NCI-H1092 (cell line): ENCODE measurements around the gene RHEB.

ENCODE experiments used
- DNase-seq: peaks from one replicate; lab custom pipeline; 2025; lab: John Stamatoyannopoulos, UW

The RHEB gene

GRCh38 chr7:151503902-151504714, 15.6 kb downstream of the RHEB start:
- no peak for DNase-seq

- no peak for DNase-seq
Measured at GRCh38 chr7:151501676-151502075, 18.0 kb downstream of the RHEB start.

- DNase-seq, result no peak
Measured at GRCh38 chr7:151498495-151498894, 21.2 kb downstream of the RHEB start.

- no peak for DNase-seq
Measured at GRCh38 chr7:151497306-151497871, 22.3 kb downstream of the RHEB start.

GRCh38 chr7:151495360-151495759, 24.3 kb downstream of the RHEB start:
- no peak for DNase-seq

- DNase-seq, result no peak
Measured at GRCh38 chr7:151494298-151495284, 25.1 kb downstream of the RHEB start.

GRCh38 chr7:151493083-151493482, 26.6 kb downstream of the RHEB start:
- DNase-seq, result no peak

- no peak for DNase-seq
Measured at GRCh38 chr7:151491859-151492258, 27.8 kb downstream of the RHEB start.

GRCh38 chr7:151490456-151491105, 29.1 kb downstream of the RHEB start:
- no peak for DNase-seq

- no peak for DNase-seq
Measured at GRCh38 chr7:151489498-151489897, 30.2 kb downstream of the RHEB start.

GRCh38 chr7:151488096-151488495, 31.6 kb downstream of the RHEB start:
- no peak for DNase-seq

- no peak for DNase-seq
Measured at GRCh38 chr7:151487228-151487627, 32.5 kb downstream of the RHEB start.

- no peak for DNase-seq
Measured at GRCh38 chr7:151486074-151486473, 33.6 kb downstream of the RHEB start.

- DNase-seq, result no peak
Measured at GRCh38 chr7:151484971-151485707, 34.6 kb downstream of the RHEB start.

GRCh38 chr7:151483711-151483983, 36.0 kb downstream of the RHEB start:
- DNase-seq, result no peak

GRCh38 chr7:151482883-151483710, 36.6 kb downstream of the RHEB start:
- no peak for DNase-seq

GRCh38 chr7:151481650-151482505, 37.8 kb downstream of the RHEB start:
- DNase-seq, result no peak

- no peak for DNase-seq
Measured at GRCh38 chr7:151477867-151478266, 41.8 kb downstream of the RHEB start.

GRCh38 chr7:151472644-151473380, 46.9 kb downstream of the RHEB start:
- DNase-seq, result no peak
